ENCODE results near the gene MPC1.
"Not testable (repeated sequence)": the region's sequence is repeated elsewhere in the genome, so short reads cannot be mapped to it uniquely, and the experiment has no call there.

MPC1 gene

DNA sequence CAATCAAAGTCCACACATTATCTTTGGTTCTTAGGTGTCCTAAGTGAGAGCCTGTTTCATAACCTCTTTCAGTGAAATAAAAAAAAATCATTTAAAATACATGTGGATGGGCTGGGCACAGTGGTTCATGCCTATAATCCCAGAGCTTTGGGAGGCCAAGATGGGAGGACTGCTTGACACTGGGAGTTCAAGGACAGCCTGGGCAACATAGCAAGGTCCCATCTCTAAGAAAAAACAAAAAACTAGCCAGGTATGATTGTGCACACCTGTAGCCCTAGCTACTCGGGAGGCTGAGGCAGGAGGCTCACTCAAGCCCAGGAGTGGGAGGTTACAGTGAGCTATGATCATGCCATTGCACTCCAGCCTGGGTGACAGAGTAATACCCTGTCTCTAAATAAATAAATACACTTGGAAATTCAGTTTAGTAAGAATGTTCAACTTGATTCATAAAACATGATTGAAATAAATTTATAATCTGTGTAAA, 3.6 kb downstream of the MPC1 start:
- DNase-seq = no peak

DNA sequence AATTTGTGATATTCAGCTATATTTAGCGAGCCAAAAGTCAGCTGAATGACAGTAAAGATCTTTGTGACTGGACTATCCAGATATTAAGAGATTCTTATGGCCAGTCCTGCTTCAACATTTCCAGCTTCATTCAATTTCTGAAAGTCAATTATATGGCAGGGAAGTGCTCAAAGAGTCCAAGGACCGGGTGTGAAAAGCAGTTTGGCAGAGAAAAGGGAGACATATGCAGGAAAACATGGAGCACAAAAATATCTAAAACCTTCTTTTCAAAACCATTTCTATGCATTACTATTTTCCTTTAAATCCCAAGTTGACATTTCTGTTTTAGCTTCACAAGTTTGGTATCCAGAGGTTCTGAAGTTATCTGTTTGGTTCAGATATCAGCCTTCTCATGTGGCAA, 5.0 kb downstream of the MPC1 start:
- DNase-seq = no peak

DNA sequence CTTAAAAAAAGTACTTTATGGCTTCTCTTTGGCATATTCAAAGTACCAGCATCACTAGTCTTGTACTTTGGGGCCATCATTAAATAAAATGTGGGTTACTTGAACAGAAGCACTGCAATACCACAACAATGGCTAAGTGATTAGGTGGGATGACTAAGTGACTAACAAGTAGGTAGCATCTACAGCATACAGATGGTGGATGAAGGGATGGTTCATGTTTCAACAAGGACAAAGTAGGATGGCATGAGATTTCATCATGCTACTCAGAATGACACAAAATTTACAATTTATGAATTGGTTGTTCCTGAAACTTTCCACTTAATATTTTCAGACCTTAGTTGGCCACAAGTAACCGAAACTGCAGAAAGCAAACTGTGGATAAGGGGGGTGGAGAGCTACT, 7.7 kb downstream of the MPC1 start:
- no peak for DNase-seq

DNA sequence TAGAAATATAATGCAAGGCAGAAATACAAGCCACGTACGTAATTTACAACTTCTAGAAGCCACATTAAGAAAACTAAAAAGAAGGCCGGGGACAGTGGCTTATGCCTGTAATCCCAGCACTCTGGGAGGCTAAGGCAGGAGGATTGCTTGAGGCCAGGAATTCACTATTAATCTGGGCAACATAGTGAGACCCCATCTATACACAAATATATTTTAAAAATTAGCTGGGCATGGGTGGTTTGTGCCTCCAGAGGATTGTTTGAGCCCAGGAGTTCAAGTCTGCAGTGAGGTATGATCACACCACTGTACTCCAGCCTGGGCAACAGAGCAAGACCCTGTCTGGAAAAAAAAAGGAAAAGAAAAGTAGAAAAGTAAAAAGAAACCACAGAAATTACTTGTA, 12.3 kb downstream of the MPC1 start:
- DNase-seq = no peak

DNA sequence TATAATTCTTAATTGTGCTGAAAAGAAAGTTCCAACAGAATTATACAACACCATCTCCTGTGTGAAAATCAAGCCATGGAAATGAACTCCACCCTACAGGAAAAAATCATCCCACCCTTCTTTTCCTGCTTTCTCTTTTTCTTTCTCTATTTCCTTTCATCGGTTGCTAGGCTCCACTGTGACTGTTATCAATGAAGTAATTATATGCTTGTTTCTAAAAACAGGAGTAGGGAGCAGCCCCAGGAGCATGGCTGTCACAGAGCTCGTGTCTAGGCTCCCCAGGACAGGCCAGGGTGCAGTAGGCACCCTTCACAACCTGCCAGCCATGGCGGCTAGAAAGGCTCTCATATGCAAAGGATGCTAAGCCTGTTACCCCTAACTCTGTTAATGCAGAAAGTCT, 13.0 kb downstream of the MPC1 start:
- DNase-seq = no peak

DNA sequence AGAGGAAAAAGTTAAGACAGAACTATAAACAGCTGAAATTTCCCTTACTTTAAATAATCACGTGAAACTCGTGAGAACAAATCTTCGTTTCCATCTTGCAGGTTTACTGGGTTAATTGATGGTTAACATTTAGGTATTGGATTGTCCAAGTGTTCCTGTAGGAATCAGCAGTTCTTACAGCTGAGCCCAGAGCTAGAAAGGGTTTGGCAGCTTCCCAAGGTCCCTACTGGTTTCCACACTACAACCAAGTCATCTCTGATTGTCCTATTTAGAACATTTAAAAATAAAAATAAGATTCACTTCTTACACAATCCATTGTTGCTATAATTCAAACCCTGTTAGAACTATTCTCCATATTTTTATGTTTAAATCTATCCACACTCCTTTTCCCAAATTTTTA, 15.8 kb downstream of the MPC1 start:
- DNase-seq = no peak

DNA sequence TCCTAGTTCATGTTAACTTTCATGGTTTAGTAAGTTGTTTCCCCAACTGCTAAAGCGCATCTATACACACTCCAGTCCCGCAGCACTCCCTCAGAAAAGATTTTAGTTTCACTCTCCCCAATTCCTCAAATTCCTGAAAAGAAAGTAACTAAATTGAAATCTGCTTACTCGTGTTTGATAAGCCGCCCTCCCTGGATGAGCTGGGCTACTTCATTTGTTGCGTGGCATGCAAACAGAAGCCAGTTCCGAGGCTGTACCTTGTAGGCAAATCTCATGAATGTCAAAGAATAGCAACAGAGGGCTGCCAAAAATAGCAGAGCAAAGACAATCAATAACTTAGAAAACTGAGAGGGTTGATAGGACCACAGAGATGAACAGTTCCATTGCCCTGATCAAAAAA, 16.9 kb downstream of the MPC1 start:
- DNase-seq = no peak

DNA sequence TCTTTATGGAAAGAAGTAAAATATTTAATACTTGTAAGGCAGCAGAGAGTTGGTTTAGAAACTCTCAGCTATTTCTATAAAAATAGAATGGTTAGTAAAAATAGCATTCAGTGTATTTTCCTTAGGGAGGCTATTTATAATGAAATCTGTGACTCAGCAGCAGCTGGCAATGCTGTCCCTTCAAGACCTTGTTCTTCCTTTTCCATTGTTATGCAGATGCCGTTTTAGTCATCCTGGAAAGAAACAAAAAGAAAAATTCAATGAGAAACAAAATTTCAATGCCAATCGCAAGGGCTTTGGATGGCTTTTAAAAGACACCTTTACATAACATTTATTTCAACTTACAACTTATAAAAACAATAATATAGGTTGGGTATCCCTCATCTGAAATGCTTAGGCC, 17.5 kb downstream of the MPC1 start:
- no peak for DNase-seq

DNA sequence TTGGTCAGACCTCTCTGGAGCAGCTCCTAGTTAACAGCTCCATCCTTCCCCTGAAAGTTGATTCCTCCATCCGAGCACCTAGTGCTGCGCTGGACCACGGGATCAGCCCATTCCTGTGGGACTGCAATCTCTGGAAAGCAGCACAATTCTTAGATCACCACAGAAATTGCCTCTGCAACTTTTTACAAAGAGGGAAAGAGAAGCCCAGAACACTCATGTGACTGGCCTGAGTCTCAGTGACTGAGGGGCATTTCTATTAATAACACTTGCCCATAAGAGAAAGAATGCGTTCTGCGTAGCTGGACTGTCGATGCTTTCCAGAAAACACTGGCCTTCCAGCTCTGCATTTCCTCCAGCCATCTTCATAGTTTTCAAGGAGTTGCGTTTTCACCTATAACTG, 18.3 kb downstream of the MPC1 start:
- no peak for DNase-seq

DNA sequence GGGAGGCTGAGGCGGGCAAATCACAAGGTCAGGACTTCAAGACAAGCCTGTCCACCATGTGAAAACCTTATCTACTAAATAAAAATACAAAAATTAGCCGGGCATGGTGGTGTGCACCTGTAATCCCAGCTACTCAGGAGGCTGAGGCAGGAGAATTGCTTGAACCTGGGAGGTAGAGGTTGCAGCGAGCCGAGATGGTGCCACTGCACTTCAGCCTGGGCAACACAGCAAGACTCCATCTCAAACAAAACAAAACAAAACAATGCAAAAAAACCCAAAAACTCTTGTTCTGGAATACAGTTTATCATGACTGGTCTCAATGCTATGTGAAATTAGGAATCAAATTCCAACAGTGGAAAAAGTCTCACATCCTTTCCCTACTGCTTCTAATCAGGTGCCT, 20.3 kb downstream of the MPC1 start:
- not testable (repeated sequence) for DNase-seq

DNA sequence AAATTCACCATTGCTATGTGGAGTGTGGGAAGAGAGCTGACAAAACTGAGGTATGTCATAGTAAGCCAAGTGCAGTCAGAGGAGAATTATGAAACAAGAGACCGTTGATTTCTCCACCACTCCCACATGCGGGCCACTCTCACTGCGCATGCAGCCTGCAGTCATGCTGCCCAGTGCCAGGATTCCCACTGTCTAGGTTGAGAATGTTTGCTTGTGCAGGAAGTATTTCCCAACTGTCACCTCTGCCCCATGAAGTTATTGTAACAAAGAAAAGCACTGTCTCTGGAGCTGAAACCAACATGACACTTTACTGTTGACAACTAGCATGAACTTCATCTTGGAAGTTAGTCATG, 21.7 kb downstream of the MPC1 start:
- no peak for DNase-seq

DNA sequence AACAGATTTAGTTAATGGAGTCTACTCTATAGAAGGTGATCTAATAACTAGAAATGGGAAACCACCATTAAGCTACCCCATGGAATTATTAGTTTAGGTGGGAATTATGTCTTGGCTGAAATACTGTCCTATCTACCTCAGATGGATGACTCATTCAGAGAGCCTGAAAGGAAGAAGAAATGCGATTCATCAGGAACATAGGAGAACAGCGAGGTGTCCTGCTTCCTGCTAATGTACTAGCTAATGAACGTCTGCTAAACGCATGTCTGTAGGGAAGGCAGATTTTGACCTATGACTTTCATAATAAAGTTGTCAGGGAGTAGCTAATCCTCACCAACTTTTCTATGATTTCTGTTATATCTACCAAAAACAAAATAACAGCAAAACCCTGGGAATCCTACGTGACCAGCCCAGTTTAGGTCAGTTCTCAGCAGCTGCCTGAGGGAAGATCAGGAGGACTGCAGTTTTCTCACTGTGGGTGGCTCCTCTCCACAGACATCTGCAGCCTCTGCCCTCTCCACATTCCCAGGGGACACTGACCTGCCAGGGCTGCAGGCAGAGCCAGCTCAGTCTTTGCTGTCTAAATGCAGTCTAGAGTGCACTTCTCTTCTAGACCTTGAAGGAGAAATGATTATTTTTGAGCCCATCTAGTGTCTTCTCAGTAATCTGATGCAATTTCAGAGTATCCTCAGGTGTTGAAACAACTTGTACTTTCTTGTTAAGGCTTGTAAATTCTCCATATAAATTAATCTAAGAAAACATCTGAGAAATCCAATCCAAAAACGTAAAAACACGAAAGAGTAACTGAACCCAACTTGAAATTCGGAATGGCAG, 22.3 kb downstream of the MPC1 start:
- no peak for DNase-seq

DNA sequence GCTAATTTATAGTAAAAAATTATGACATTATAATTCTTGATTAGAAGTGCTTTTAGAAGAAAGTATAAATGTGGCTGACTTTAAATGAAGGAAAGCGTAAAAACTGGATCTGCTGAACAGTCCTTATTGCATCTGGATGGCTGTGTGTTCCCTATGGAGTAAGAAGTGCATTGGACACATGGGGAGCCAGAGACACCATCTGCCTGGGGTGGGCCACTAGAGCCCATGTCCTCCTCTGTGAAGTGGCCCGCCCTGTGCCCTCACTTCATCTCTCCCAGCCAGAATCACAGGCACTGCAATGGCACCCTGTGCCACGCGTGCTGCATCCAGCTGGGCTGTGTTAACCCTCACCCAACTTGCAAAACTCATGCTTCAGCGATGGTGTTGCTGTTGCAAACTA, 27.2 kb downstream of the MPC1 start:
- no peak for DNase-seq

DNA sequence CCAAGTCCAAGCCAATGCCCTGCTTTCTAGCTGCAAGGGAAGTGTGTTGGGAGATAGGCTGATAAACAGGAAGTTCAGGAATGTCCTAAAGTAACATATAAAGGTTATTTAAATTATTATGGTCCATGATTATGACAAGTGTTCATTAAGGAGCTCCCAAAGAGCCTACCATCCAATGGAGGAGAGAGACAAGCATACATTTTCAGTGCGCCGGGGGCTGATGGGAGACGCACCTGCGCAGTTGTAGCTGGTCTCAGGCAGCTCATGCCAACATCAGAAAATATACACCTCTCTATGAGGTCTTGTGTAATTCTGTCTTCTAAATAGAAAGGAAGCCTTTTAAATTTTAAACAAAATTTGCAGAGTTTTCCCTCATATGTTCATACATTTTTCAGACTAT, 27.8 kb downstream of the MPC1 start:
- no peak for DNase-seq

DNA sequence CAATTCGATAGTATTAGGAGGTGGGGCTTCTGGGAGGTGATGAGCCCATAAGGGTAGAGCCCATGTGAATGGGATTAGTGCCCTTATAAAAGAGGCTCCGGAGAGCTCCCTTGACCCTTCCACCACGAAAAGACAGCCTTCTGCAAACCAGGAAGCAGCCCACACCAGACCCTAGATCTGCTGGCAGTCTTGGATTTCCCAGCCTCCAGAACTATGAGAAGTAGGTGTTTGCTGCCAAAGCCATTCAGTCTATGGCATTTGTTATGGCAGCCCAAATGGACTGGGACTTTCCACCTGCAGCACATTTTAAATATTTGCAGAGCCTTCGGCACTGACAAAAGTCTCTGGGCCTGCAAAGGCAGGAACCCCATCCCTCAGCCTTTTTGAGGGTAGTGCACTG, 28.6 kb downstream of the MPC1 start:
- no peak for DNase-seq

DNA sequence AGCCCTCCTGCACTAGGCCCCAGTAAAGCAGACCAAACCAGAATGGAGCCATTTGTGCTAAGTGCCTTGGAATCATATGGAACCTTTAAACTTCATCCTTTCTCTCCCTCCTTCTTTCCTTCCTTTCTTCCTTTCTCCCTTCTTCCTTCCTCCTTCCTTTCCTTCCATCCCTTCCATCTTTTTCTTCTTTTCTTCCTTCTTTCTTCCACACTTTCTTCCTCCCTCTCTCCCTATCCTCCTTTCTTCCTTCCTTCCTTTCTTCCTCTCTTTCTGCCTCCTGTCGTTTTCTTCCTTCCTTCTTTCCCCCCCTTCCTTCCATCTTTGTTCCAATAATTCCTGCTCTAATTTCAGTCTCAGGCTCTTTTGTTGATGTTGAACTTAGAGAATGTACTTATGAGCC, 29.2 kb downstream of the MPC1 start:
- DNase-seq = no peak

DNA sequence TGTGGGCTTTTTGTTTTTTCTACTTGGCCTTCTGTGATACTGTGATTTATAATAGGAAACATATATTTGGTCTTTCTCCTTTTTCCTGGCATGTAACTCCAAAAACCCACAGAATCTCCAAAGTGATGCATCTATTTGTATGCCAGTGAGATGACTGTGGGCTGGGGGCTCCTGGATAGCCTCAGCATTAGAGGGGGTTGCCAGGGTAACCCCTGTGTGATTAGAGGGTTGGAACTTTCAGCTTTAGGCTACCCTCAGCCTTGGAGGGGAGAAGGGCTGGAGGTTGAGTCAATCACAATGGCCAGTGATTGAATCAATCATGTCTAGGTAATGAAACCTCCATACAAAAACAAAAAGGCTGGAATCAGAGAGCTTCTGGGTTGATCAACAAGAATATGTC, 29.8 kb downstream of the MPC1 start:
- DNase-seq = no peak

DNA sequence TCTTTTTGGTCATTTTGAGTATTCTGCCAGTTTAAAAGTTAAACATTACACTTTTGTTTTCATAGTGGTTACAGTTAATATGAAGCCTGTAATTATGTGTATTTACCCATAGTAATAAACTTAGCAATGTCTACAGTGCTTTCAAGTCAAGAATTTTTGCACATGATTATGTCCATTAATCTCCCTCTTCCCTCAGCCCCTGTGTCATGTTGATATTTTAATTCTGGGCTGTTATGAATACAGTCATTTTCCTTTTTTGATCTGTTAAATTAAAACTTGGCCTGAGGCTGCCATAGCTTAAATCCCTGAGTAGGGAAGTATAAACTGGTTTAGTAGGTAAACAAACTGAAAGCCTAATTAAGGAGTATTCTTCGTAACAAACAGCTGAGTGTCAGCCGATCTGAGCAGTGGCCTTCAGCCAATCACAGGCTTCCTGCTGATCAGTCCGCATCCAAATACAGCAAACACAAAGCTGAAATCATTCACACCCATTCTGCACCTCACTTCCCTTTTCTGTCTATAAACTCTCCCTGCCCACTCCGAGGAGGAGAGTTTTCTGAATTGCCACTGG, 30.9 kb downstream of the MPC1 start:
- DNase-seq = no peak

DNA sequence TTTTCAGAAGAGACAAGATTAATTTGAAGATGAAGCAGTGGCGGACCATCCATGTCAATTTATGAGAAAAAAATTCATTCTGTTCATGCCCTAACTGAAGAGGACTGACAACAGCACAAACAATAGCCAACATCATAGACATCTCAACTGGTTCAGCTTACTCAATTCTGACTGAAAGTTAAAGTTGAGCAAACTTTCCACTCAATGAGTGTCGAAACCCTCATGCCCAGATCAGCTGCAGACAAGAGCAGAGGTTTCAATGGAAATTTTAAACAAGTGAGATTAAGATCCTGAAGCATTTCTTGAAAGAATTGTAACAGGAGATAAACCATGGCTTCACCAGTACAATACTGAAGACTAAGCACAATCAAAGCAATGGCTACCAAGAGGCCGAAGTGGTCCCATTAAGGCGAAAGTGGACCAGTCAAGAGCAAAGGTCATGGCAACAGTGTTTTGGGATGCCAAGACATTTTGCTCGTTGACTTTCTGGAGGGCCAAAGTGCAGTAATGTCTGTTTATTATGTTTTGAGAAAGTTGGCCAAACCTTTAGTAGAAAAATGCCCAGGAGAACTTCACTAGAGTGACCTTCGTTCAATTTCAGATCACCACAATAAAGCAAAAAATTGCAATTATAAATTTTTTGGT, 34.3 kb downstream of the MPC1 start:
- DNase-seq = no peak

DNA sequence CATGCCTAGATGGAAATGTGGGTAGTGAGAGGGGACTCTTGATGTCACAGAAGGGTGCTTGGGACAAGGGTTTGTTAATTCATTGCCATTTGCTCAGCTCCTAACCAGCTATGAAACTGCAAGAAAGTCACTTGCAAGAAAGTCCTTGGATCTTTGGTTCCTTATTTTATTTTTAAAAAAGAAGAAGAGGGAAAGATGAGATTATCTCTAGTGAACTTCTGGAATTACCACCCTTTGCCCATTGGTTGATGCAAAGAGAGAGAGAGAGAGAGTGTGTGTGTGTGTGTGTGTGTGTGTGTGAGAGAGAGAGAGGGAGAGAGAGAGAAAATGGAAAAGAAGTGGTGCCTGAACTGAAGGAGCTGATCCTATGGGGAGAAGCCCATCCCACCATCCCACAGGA, 35.8 kb downstream of the MPC1 start:
- no peak for DNase-seq

DNA sequence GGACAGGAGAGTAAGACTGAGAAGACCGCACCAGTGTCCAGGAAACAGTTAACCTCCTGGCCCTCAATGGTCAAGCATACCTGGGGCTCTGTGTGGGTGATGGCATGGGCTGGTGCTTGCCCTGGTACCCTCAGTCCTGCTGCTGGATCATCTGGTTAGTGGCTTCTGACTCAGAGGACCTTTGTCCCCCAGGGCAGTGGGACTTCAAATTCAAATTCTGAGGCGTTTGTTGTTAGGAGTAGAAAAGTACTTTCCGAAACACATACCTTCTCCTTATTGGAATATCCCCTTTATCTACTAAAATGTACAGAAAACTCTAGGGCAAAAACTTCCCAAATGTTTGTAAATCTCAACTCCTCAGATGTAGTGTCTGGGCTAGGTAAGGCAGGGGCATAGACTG, 36.3 kb downstream of the MPC1 start:
- no peak for DNase-seq

DNA sequence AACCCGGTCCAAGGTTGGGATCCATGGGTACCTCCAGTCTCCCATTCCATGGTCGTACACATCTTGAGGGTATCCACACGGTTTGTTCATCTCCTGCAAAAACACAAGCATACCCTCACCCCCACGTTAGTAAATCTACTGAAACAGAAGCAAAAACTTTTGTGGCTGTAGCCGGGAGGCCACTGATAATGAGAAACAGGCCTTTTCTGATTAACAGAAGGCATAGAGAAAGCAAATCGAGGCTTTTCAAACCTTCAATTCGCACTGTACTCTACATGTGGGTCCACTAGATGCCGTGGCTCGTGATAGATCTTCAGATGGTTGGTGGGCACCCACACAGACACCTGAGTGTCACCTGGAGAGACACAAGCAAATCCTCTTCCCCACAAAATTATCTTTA, 37.1 kb downstream of the MPC1 start:
- not testable (repeated sequence) for DNase-seq

DNA sequence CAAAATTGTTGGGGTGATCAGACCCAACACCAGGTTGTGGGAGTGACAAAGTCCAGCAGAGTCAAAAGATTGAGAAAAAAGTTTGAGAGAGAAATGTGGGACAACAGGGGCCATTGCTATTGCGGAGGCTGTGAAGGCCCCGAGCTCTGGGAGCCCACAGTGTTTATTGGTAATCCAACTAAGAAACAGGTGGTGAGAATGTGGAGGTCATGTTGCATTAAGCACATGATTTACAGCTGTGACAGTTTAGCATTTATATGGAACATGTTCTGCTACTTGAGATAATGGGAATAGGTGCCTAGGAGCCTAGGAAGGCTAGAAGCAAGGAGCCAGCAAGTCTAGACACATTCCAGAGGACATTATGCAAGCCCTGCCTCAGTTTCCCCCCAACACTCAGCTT, 37.8 kb downstream of the MPC1 start:
- DNase-seq = not testable (repeated sequence)

DNA sequence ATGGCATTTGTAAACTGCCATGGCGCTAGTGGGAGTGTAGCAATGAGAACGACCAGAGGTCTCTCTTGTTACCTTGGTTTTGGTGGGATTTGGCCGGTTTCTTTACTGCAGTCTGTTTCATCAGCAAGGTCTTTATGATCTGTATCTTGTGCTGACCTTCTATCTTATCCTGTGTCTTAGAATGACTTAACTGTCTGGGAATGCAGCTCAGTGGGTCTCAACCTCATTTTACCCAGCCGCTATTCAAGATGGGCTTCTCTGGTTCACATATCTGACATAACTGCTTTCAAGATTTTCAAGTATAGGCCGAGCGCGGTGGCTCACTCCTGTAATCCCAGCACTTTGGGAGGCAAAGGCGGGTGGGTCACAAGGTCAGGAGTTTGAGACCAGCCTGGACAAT, 38.5 kb downstream of the MPC1 start:
- DNase-seq = no peak

DNA sequence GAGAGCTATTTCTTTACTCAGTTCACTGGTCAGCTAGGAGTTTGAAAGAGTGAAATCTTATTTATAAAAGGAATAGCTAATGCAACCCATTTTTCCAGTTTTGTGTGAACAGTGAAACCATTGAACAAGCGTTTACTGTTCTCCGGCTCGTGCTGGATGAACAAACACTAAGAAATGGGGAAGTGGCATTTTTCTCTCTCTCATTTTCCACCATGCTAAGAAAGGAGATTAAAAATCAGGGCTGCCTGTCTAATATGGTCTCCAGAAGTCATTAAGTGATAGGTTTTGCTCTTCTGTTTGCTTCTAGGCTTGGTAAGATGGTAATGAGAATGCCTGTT, 39.6 kb downstream of the MPC1 start:
- DNase-seq = no peak
